Stomach (tissue), 9 donors: ENCODE results near the gene TSKS. TPM values are rescaled to one million over a fixed set of nuclear protein-coding genes. Genes with fewer than 3 reads are reported as not detected.

Experiments used
- DNase-seq, 2 donors: peaks; one replicate each; pipeline versions ENCODE4 v3.0.0 to v3.0.0-alpha.2; 2013 to 2019
- H3K27ac ChIP-seq, 5 donors: fragments of 200-600 bp in 4 of 5; sonication (generic) in 4 of 5; one replicate each; pipeline ENCODE4 v1.5.1; 2013 to 2019; ENCODE audit warnings: mild to moderate bottlenecking in 1 of 5, moderate library complexity in 1 of 5
- H3K27me3 ChIP-seq, 3 donors: fragments of 200-600 bp; sonication (generic); one replicate each; pipeline ENCODE4 v1.5.1; 2017 to 2019; ENCODE audit warnings: mixed run types in 1 of 3
- H3K36me3 ChIP-seq, 4 donors: fragments of 200-600 bp; sonication (generic); 1 replicate in 3 of 4; 2 replicates in 1 of 4; pipeline ENCODE4 v1.5.1; 2016 to 2019
- H3K4me1 ChIP-seq, 4 donors: fragments of 200-600 bp; sonication (generic); one replicate each; pipeline ENCODE4 v1.5.1; 2016 to 2019
- H3K4me3 ChIP-seq, 4 donors: fragments of 200-600 bp; sonication (generic) in 3 of 4; one replicate each; pipeline ENCODE4 v1.5.1; 2016 to 2019; ENCODE audit warnings: mild to moderate bottlenecking in 1 of 4
- H3K9me3 ChIP-seq, 4 donors: fragments of 200-600 bp; sonication (generic); one replicate each; pipeline ENCODE4 v1.5.1; 2016 to 2019
- CTCF ChIP-seq, 7 experiments: fragments of 450-650 bp in 4 of 7; fragments of 200-600 bp in 3 of 7; sonication (generic) in 3 of 7; IDR thresholded peaks; one replicate each; pipeline ENCODE4 v1.5.1; 2016 to 2019; ENCODE audit warnings: antibody characterized with exemption in 7 of 7, control low read depth in 2 of 7, mild to moderate bottlenecking in 1 of 7
- EP300 ChIP-seq: sonication (generic); formaldehyde crosslinking; IDR thresholded peaks from one replicate; pipeline ENCODE4 v1.6.1; 2017; ENCODE audit warnings: antibody characterized with exemption
- POLR2A ChIP-seq, 4 donors: fragments of 450-650 bp; IDR thresholded peaks; one replicate each; pipeline ENCODE4 v1.6.1; 2016; ENCODE audit warnings: antibody characterized with exemption in 4 of 4, control low read depth in 2 of 4, mild to moderate bottlenecking in 1 of 4, moderate library complexity in 1 of 4
- POLR2AphosphoS5 ChIP-seq, 3 donors: sonication (generic); formaldehyde crosslinking; IDR thresholded peaks; one replicate each; pipeline ENCODE4 v1.6.1; 2016; ENCODE audit warnings: antibody characterized with exemption in 3 of 3
- WGBS, 5 donors: extraction: QIAGEN DNeasy Blood & Tissue Kit in 3 of 5; methylation state at CpG; one replicate each; pipeline versions ENCODE4 v1.1.5 to v1.1.7; 2013 to 2018; 5-methylcytosine and 5-hydroxymethylcytosine counted together
- intact Hi-C: fragments of 100-400 bp; cut with DNase I; formaldehyde crosslinking; loops from one replicate; pipeline ENCODE4 v1.15.1; 2023; ENCODE audit warnings: low total_unique reads
- polyA plus RNA-seq, 3 donors: library from polyadenylated mRNA; stranded (reverse); fragments of 200-250 nt; gene quantifications; one replicate each; pipeline ENCODE4 v1.2.3, GENCODE V29; 2013
- total RNA-seq, 5 donors: library from RNA; depleted of rRNA; stranded (reverse); fragments of >200 nt; gene quantifications; one replicate each; pipeline versions ENCODE4 v1.1.0 to v1.2.3, GENCODE V29; 2014 to 2016
- donor health status: healthy with polysubstance abuse.
- donor health status: Bipolar disorder and iron deficiency.
- donor health status: healthy.

Gene TSKS
- total and polyA plus RNA-seq, 8 donors: 0.73 TPM; not detected in 7

- Histone ChIP-seq H3K36me3 (peaks cover 27 to 58% (median 53%) of the 10 kb centered on the region in 4 donors), H3K9me3 (no peaks in the 10 kb centered on the region), H3K27ac (no peak overlapping the region), H3K27me3 (no peaks in the 10 kb centered on the region), H3K4me1 (peaks cover 0 to 17% (median under 1%) of the 10 kb centered on the region in 4 donors), H3K4me3 (no peak overlapping the region)
- intact Hi-C loops: no loop called here
- TF ChIP-seq EP300 (no peak), CTCF (IDR thresholded peaks at IDR 0.05) (no peak), POLR2A (IDR thresholded peaks at IDR 0.05) (no peak), POLR2AphosphoS5 (IDR thresholded peaks at IDR 0.05) (no peak)
- WGBS, 5 donors: 80 to 92% (median 90%) methylated on average over 8 of the region's 8 CpGs
- DNase-seq: no peak
These were observed 17.8 kb upstream of the TSKS start for GRCh38 chr19:49780861-49781260.

- 76 to 89% (median 84%) methylated on average over 11 of the region's 11 CpGs for WGBS, 5 donors
- Histone ChIP-seq H3K36me3 (peaks cover 23 to 58% (median 48%) of the 10 kb centered on the region in 4 donors), H3K27ac (no peak overlapping the region), H3K4me3 (no peak overlapping the region), H3K4me1 (peaks cover 0 to 17% (median 0%) of the 10 kb centered on the region in 4 donors), H3K27me3 (no peaks in the 10 kb centered on the region), H3K9me3 (no peaks in the 10 kb centered on the region)
- TF ChIP-seq POLR2AphosphoS5 (IDR thresholded peaks at IDR 0.05) (no peak), POLR2A (IDR thresholded peaks at IDR 0.05) (no peak)
- no peak for DNase-seq
- intact Hi-C loops: no loop called here
These were observed 16.8 kb upstream of the TSKS start for GRCh38 chr19:49779731-49780555.

- Histone ChIP-seq H3K36me3 (peaks cover 0 to 40% (median 16%) of the 10 kb centered on the region in 4 donors), H3K27ac (no peak overlapping the region), H3K27me3 (no peaks in the 10 kb centered on the region), H3K9me3 (no peaks in the 10 kb centered on the region), H3K4me3 (no peak overlapping the region), H3K4me1 (peaks cover 0 to 38% (median 6%) of the 10 kb centered on the region in 4 donors)
- DNase-seq: no peak
- 86 to 95% (median 94%) methylated on average over 6 of the region's 6 CpGs for WGBS, 5 donors
- intact Hi-C loops: no loop called here
- TF ChIP-seq POLR2AphosphoS5 (IDR thresholded peaks at IDR 0.05): no peak
- TF ChIP-seq POLR2A (IDR thresholded peaks at IDR 0.05): no peak
- TF ChIP-seq EP300: no peak
- TF ChIP-seq CTCF (IDR thresholded peaks at IDR 0.05): no peak
These were observed 13.3 kb upstream of the TSKS start for GRCh38 chr19:49776371-49776764.

- no peaks in the 10 kb centered on the region for H3K9me3 ChIP-seq
- WGBS, 5 donors: 90 to 95% (median 92%) methylated on average over 17 to 20 of the region's 20 CpGs
- peaks cover 0 to 37% (median 6%) of the 10 kb centered on the region in 4 donors for H3K4me1 ChIP-seq
- no peak overlapping the region for H3K4me3 ChIP-seq
- TF ChIP-seq POLR2AphosphoS5 (IDR thresholded peaks at IDR 0.05) (no peak), EP300 (no peak), CTCF (IDR thresholded peaks at IDR 0.05) (no peak), POLR2A (IDR thresholded peaks at IDR 0.05) (no peak)
- H3K27ac ChIP-seq: no peak overlapping the region
- DNase-seq: peak in 1 of 2 donors; percentile 28
- peaks cover 0 to 39% (median 16%) of the 10 kb centered on the region in 4 donors for H3K36me3 ChIP-seq
- intact Hi-C loops: no loop called here
- no peaks in the 10 kb centered on the region for H3K27me3 ChIP-seq
These were observed 12.8 kb upstream of the TSKS start for GRCh38 chr19:49775742-49776370.
